Subcutaneous abdominal adipose tissue (tissue), 5 donors: ENCODE measurements around the gene GRXCR1.

ENCODE experiments used
- H3K27ac ChIP-seq: one replicate; pipeline ENCODE4 v1.7.0; 2013; ENCODE audit warnings: low read depth, mild to moderate bottlenecking, inconsistent platforms, low read length, moderate library complexity
- H3K27me3 ChIP-seq, 5 donors: one replicate each; pipeline ENCODE4 v1.7.0; 2013; ENCODE audit warnings: low read length in 5 of 5, inconsistent platforms in 1 of 5; ENCODE audit not compliant: control insufficient read depth in 5 of 5, insufficient read depth in 4 of 5
- H3K36me3 ChIP-seq, 5 donors: one replicate each; pipeline ENCODE4 v1.7.0; 2013; ENCODE audit warnings: low read length in 5 of 5; ENCODE audit not compliant: control insufficient read depth in 5 of 5, insufficient read depth in 5 of 5
- H3K4me1 ChIP-seq, 5 donors: one replicate each; pipeline ENCODE4 v1.7.0; 2013; ENCODE audit warnings: low read length in 5 of 5, mild to moderate bottlenecking in 3 of 5, moderate library complexity in 1 of 5; ENCODE audit not compliant: control insufficient read depth in 5 of 5, insufficient read depth in 5 of 5
- H3K4me3 ChIP-seq, 5 donors: one replicate each; pipeline ENCODE4 v1.7.0; 2013; ENCODE audit warnings: low read length in 5 of 5, low read depth in 1 of 5
- H3K9ac ChIP-seq, 5 donors: one replicate each; pipeline ENCODE4 v1.7.0; 2013; ENCODE audit warnings: low read length in 5 of 5, mild to moderate bottlenecking in 4 of 5, moderate library complexity in 3 of 5
- H3K9me3 ChIP-seq, 5 donors: one replicate each; pipeline ENCODE4 v1.7.0; 2013; ENCODE audit warnings: low read length in 5 of 5; ENCODE audit not compliant: control insufficient read depth in 5 of 5
- donor health status: healthy.
- donor health status: healthy.
- donor health status: healthy.
- donor health status: healthy.
- donor health status: healthy.

Gene GRXCR1

GRCh38 chr4:42891644-42892043, 869 bp upstream of the GRXCR1 start:
- Histone ChIP-seq H3K9ac (no peak overlapping the region), H3K27me3 (peaks cover 0 to 6% (median 0%) of the 10 kb centered on the region in 5 donors), H3K4me1 (no peaks in the 10 kb centered on the region), H3K36me3 (no peaks in the 10 kb centered on the region), H3K9me3 (peaks cover 0 to 3% (median 0%) of the 10 kb centered on the region in 5 donors), H3K27ac (no peak overlapping the region), H3K4me3 (no peak overlapping the region)

DNA sequence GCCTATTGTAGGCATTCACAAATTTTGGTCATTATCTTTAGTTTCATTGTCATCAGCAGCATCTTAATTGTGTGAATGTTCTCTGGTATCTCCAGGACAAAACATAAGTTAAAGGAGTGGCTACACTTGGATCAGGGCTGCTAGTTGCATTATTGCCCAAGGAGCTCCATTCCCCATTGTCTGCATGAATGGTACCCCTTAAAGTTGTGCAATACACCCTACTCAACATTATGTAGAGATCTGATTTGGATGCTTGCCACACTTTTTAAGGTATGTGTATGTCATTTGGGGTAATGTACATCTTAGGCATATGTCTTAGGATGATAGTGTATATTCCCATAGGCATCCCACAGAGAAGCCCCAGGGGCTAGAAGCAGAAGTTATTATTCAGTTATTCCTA, 2.9 kb downstream of the GRXCR1 start:
- Histone ChIP-seq H3K4me3 (no peak overlapping the region), H3K9ac (no peak overlapping the region), H3K36me3 (no peaks in the 10 kb centered on the region), H3K9me3 (no peaks in the 10 kb centered on the region), H3K4me1 (no peaks in the 10 kb centered on the region), H3K27ac (no peak overlapping the region), H3K27me3 (peaks cover 0 to 6% (median 0%) of the 10 kb centered on the region in 5 donors)

DNA sequence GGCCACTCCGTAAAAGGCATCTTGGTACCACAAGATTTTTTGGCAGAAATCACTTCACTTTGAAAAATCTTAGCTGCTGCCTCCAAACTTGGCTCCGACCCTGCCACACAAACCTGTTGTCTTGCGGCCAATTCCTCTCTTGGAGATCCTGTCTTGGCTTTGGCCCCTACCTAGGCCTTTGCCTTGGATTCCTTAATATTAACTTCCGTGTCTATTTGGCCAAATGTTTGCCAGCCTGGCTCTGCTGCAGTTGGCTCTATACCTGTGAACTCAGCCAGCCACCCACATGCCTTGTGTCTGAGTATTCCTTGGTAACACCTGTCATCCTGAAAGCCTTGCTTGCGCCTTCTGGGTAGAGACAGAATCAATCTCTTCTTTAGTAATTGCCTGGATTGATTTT, 12.5 kb downstream of the GRXCR1 start:
- Histone ChIP-seq H3K36me3 (no peaks in the 10 kb centered on the region), H3K9ac (no peak overlapping the region), H3K4me3 (no peak overlapping the region), H3K9me3 (peaks cover 0 to 4% (median 3%) of the 10 kb centered on the region in 5 donors), H3K27ac (no peak overlapping the region), H3K4me1 (no peaks in the 10 kb centered on the region), H3K27me3 (no peaks in the 10 kb centered on the region)

DNA sequence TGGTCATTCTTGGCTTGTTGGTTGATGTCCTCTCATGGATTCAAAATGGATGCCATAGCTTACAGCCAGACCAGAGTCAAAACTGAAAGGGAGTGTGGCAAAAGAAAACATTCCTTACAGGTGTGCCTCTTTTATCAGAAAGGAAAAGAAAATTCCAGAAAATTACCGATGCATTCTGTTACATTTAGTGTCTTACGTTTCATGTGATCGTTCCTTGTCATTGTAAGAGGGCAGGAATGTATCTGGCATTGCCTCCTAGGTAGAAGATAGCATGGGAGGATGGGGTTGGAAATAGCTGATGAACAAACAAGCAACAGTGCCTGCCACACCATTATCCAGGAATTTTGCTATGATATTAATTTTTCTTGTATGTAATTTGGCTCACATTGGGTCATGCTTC, 13.1 kb downstream of the GRXCR1 start:
- Histone ChIP-seq H3K9ac (no peak overlapping the region), H3K9me3 (peaks cover 0 to 4% (median 3%) of the 10 kb centered on the region in 5 donors), H3K4me1 (no peaks in the 10 kb centered on the region), H3K4me3 (no peak overlapping the region), H3K27me3 (no peaks in the 10 kb centered on the region), H3K36me3 (no peaks in the 10 kb centered on the region), H3K27ac (no peak overlapping the region)

- no peak overlapping the region for H3K4me3 ChIP-seq
- no peaks in the 10 kb centered on the region for H3K36me3 ChIP-seq
- H3K9ac ChIP-seq = no peak overlapping the region
- H3K27ac ChIP-seq = no peak overlapping the region
- peaks cover 0 to 3% (median 1%) of the 10 kb centered on the region in 5 donors for H3K9me3 ChIP-seq
- H3K4me1 ChIP-seq = no peaks in the 10 kb centered on the region
- H3K27me3 ChIP-seq = no peaks in the 10 kb centered on the region
Observed at GRCh38 chr4:42906341-42906740, 13.8 kb downstream of the GRXCR1 start.

DNA sequence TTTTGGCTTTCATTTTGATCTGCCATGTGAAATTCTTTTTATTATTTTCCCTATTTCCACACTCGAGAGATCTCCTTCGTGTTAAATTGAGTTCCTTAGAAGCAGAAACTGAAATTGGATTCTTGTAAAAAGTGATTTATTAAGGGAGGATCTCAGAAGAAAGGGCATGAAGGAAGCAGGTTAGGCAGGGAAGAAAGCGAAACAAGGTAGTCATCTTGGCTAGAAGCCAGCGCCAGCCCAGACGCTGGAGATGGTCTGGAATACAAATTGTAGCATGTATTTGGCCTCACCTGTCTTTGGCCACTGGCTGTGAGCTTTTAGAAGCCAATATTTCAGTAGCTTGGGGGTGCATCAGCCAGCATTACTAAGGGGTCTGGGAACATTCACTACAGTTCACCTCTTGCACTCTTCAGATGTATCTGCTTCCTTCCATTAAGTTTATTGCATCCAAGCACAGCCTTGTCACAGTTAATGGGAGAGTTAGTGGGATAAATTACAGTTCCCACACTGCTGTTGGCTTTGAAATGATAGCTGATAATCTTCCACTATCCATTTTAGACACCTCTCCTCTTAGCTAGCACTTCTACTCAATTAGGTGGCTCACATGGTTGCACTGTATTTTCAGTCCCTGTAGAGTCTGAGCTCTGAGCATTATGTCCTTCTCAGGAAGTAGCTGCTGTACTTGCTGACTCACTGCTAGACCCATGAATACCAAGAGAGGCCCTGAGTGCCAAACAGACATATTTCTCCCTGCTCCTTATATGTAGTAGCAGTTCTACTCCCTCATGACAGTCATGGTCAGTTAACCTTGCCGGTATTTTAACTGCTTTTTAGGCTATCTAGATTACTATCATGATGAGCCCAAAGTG, 14.6 kb downstream of the GRXCR1 start:
- Histone ChIP-seq H3K9me3 (no peaks in the 10 kb centered on the region), H3K27me3 (no peaks in the 10 kb centered on the region), H3K36me3 (no peaks in the 10 kb centered on the region), H3K27ac (no peak overlapping the region), H3K4me1 (no peaks in the 10 kb centered on the region), H3K9ac (no peak overlapping the region), H3K4me3 (no peak overlapping the region)

DNA sequence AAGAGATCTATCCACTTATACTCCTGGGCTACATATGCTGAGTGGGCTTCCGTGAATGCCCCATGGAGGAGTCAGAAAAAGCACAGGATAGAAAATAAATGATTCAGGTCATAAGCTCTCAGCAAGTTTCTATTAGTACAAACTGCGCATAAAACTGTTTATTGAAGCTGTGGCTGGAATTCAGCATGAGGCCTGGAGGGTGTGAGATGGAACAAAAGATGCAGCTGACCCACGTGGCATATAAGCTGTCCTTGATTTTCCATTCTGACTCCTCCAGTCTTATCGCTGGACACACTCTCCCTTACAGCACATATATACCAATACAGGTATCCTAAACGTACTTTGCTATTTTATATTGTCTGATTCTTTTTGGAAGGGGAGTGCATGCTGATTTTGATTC, 17.9 kb downstream of the GRXCR1 start:
- H3K9ac ChIP-seq = no peak overlapping the region
- H3K4me3 ChIP-seq = no peak overlapping the region
- no peaks in the 10 kb centered on the region for H3K36me3 ChIP-seq
- H3K27me3 ChIP-seq = no peaks in the 10 kb centered on the region
- no peak overlapping the region for H3K27ac ChIP-seq
- no peaks in the 10 kb centered on the region for H3K4me1 ChIP-seq
- H3K9me3 ChIP-seq = peaks cover 0 to 2% (median 0%) of the 10 kb centered on the region in 5 donors

DNA sequence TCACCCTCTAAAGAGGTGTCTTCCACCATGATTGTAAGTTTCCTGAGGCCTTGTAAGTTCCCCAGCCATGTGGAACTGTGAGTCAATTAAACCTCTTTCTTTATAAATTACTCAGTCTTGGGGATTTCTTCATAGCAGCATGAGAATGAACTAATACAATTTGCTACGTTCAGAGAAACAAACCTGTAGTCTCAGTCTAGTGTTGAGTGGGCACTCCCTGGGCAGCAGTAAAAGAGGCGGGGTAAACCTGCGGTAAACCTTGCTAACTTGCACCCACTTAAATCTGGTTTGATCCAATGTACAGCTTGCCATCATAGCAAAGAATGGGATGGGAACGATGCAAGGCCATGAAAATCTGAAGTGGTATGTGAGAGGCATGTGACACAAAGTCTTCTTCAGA, 22.4 kb downstream of the GRXCR1 start:
- Histone ChIP-seq H3K9me3 (peaks cover 0 to 2% (median 0%) of the 10 kb centered on the region in 5 donors), H3K36me3 (no peaks in the 10 kb centered on the region), H3K27ac (no peak overlapping the region), H3K27me3 (no peaks in the 10 kb centered on the region), H3K4me3 (no peak overlapping the region), H3K4me1 (no peaks in the 10 kb centered on the region), H3K9ac (no peak overlapping the region)

DNA sequence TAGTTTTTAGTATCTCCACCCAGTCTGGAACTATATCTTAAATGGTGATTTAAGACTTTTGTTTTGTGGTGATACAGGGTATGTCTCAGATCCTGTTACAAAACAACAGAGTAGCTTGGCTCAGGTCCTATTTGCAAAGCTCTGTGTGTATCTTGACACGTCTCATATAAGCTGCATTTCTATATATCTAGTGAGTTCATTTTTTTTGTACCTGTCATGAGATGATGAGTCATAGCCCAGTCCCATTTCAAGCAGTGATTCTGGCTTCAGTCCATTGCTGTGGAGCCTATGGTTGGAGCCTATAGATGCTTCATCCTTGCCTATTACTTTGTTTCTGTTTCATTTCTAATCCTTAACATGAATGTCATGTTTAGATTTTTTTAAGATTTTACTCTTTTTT, 23.0 kb downstream of the GRXCR1 start:
- no peak overlapping the region for H3K9ac ChIP-seq
- peaks cover 0 to 2% (median 0%) of the 10 kb centered on the region in 5 donors for H3K9me3 ChIP-seq
- H3K27me3 ChIP-seq = no peaks in the 10 kb centered on the region
- H3K36me3 ChIP-seq = no peaks in the 10 kb centered on the region
- H3K27ac ChIP-seq = no peak overlapping the region
- H3K4me1 ChIP-seq = no peaks in the 10 kb centered on the region
- H3K4me3 ChIP-seq = no peak overlapping the region

- no peaks in the 10 kb centered on the region for H3K27me3 ChIP-seq
- H3K4me1 ChIP-seq = no peaks in the 10 kb centered on the region
- no peak overlapping the region for H3K4me3 ChIP-seq
- H3K27ac ChIP-seq = no peak overlapping the region
- peaks cover 0 to 2% (median 0%) of the 10 kb centered on the region in 5 donors for H3K9me3 ChIP-seq
- no peaks in the 10 kb centered on the region for H3K36me3 ChIP-seq
- H3K9ac ChIP-seq = no peak overlapping the region
Observed at GRCh38 chr4:42917296-42917695, 24.8 kb downstream of the GRXCR1 start.
